ENCODE measurements around the gene SPRR2A.

DNA sequence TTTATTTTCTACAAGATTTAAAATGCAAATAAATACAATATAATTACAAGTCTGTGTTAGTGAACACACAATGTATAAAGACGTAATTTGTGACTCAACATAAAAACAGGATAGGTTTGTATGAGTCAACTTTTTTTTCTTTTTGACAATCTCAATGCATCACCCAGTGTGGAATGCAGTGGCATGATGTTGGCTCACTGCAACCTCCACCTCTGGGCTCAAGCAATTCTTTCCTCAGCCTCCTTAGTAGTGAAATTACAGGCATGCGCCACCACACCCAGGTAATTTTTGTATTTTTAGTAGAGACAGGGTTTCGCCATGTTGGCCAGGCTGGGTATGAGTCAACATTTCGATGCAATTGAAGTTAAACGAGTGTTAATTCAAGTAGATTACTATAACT is 42.9 kb upstream of the SPRR2A start:
- TF ChIP-seq, protein P1, sequence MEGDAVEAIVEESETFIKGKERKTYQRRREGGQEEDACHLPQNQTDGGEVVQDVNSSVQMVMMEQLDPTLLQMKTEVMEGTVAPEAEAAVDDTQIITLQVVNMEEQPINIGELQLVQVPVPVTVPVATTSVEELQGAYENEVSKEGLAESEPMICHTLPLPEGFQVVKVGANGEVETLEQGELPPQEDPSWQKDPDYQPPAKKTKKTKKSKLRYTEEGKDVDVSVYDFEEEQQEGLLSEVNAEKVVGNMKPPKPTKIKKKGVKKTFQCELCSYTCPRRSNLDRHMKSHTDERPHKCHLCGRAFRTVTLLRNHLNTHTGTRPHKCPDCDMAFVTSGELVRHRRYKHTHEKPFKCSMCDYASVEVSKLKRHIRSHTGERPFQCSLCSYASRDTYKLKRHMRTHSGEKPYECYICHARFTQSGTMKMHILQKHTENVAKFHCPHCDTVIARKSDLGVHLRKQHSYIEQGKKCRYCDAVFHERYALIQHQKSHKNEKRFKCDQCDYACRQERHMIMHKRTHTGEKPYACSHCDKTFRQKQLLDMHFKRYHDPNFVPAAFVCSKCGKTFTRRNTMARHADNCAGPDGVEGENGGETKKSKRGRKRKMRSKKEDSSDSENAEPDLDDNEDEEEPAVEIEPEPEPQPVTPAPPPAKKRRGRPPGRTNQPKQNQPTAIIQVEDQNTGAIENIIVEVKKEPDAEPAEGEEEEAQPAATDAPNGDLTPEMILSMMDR (IDR thresholded peaks at IDR 0.05): no peak
- TF ChIP-seq POLR2AphosphoS5 (IDR thresholded peaks at IDR 0.05): no peak

All from esophagus muscularis mucosa (tissue), 3 donors.